Suprapubic skin (tissue), 4 donors: ENCODE data around the gene F5.

Source experiments
- CTCF ChIP-seq, 2 donors: fragments of 200-600 bp in 1 of 2; fragments of 450-650 bp in 1 of 2; sonication (generic) in 1 of 2; IDR thresholded peaks; one replicate each; pipeline ENCODE4 v1.5.1; 2016 to 2019; ENCODE audit warnings: antibody characterized with exemption in 2 of 2, mild to moderate bottlenecking in 1 of 2, moderate library complexity in 1 of 2
- EP300 ChIP-seq: sonication (generic); formaldehyde crosslinking; IDR thresholded peaks from one replicate; pipeline ENCODE4 v1.6.1; 2017; ENCODE audit warnings: antibody characterized with exemption
- POLR2A ChIP-seq, 2 donors: fragments of 450-650 bp; IDR thresholded peaks; one replicate each; pipeline ENCODE4 v1.6.1; 2017; ENCODE audit warnings: antibody characterized with exemption in 2 of 2, mild to moderate bottlenecking in 2 of 2, moderate library complexity in 2 of 2
- POLR2AphosphoS5 ChIP-seq, 3 donors: sonication (generic); formaldehyde crosslinking; IDR thresholded peaks; one replicate each; pipeline ENCODE4 v1.6.1; 2017; ENCODE audit warnings: antibody characterized with exemption in 3 of 3

- TF ChIP-seq POLR2A (IDR thresholded peaks at IDR 0.05) (no peak), CTCF (IDR thresholded peaks at IDR 0.05) (no peak), EP300 (no peak), POLR2AphosphoS5 (IDR thresholded peaks at IDR 0.05) (no peak)
These were observed 11.9 kb downstream of the F5 start for GRCh38 chr1:169574336-169574735.
